Prostate gland (tissue), 2 donors: ENCODE results near the gene CENPN.

Experiments used
- POLR2AphosphoS5 ChIP-seq: sonication (generic); formaldehyde crosslinking; IDR thresholded peaks from one replicate; pipeline ENCODE4 v1.6.1; 2017; ENCODE audit warnings: antibody characterized with exemption
- TF ChIP-seq, protein P1 (sequence below), 4 experiments: fragments of 200-600 bp in 2 of 4; fragments of 450-650 bp in 2 of 4; sonication (generic) in 2 of 4; IDR thresholded peaks; 1 replicate in 3 of 4; 2 replicates in 1 of 4; pipeline ENCODE4 v1.5.1; 2016 to 2019; ENCODE audit warnings: antibody characterized with exemption in 4 of 4, mild to moderate bottlenecking in 2 of 4, moderate library complexity in 2 of 4

DNA sequence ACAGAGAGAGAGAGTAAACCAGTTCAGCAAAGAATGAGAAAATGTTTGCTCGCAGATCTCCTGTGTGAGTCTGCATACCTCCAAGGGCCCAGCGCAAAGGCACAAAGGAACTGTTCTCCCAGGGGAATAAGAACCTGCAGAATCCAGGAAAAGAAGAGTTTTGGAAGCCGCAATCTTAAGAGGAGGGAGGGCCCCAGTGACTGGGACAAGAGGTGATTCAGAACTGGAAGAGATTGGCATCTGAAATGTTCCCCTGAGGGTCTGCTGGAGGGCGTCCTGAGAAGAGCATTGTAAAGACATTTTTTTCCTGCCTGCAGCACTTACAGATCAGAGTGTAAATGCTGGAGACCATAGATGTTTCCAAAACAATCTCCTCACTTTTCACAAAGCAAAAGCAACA, 34.7 kb downstream of the CENPN start:
- TF ChIP-seq, protein P1, sequence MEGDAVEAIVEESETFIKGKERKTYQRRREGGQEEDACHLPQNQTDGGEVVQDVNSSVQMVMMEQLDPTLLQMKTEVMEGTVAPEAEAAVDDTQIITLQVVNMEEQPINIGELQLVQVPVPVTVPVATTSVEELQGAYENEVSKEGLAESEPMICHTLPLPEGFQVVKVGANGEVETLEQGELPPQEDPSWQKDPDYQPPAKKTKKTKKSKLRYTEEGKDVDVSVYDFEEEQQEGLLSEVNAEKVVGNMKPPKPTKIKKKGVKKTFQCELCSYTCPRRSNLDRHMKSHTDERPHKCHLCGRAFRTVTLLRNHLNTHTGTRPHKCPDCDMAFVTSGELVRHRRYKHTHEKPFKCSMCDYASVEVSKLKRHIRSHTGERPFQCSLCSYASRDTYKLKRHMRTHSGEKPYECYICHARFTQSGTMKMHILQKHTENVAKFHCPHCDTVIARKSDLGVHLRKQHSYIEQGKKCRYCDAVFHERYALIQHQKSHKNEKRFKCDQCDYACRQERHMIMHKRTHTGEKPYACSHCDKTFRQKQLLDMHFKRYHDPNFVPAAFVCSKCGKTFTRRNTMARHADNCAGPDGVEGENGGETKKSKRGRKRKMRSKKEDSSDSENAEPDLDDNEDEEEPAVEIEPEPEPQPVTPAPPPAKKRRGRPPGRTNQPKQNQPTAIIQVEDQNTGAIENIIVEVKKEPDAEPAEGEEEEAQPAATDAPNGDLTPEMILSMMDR (IDR thresholded peaks at IDR 0.05) = no peak
- TF ChIP-seq POLR2AphosphoS5 = no peak
